Activated CD4-positive, alpha-beta T cell treated with anti-CD3 and anti-CD28 coated beads for 4 hours (primary cell): ENCODE data around the gene IL23R.
"Not testable (repeated sequence)": the region's sequence is repeated elsewhere in the genome, so short reads cannot be mapped to it uniquely, and the experiment has no call there.

Experiments used
- DNase-seq, 2 donors: peaks; one replicate each; pipeline ENCODE4 v3.0.0-alpha.2; 2020

Gene IL23R

GRCh38 chr1:67200755-67201154, 34.5 kb downstream of the IL23R start:
- DNase-seq, result no peak

GRCh38 chr1:67201891-67202290, 35.6 kb downstream of the IL23R start:
- no peak for DNase-seq

DNA sequence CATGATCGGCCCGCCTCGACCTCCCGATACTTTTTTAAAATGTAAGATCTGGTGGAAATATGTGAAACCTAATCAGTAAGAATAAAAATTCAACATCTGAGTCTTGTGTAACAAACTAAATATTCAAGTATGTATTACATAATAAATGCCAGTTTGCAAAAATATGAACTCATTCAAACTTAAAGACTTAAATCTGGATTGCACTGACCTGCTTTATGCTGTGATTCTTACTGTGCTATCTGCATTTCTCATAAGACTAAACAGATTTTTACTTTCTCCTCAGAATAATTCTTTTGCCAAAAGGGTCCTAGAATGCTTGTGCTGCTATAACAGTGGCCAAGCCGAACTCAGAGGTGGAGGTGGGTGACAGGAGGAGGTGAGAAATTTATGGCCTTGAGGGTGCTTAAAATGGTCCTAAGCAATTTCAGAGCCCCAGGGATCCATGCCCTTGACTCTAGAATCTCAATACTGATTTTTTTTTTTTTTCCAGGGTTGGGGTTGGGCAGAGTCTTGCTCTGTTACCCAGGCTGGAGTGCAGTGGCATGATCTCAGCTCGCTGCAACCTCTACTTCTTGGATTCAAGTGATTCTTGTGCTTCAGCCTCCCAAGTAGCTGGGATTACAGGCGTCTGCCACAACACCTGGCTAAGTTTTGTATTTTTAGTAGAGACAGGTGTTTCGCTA, 38.2 kb downstream of the IL23R start:
- DNase-seq, result no peak

- not testable (repeated sequence) for DNase-seq
Observed at GRCh38 chr1:67207398-67207797, 41.1 kb downstream of the IL23R start.

- DNase-seq, result no peak
Observed at GRCh38 chr1:67208217-67208616, 42.0 kb downstream of the IL23R start.

DNA sequence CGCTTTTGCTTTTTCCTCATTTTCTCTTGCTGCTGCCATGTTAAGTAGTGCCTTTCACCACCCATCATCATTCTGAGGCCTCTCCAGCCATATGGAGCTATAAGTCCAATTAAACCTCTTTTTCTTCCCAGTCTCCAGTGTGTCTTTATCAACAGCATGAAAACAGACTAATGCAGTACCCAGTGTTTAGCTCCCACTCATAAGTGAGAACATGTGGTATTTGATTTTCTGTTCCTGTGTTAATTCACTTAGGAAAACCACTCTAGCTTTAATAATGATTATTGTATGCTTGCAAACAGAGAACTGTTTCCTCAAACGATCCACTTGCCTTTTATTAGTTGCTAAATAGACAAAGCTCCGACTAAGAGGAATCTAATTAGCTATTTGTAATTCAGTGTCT, 43.3 kb downstream of the IL23R start:
- no peak for DNase-seq

DNA sequence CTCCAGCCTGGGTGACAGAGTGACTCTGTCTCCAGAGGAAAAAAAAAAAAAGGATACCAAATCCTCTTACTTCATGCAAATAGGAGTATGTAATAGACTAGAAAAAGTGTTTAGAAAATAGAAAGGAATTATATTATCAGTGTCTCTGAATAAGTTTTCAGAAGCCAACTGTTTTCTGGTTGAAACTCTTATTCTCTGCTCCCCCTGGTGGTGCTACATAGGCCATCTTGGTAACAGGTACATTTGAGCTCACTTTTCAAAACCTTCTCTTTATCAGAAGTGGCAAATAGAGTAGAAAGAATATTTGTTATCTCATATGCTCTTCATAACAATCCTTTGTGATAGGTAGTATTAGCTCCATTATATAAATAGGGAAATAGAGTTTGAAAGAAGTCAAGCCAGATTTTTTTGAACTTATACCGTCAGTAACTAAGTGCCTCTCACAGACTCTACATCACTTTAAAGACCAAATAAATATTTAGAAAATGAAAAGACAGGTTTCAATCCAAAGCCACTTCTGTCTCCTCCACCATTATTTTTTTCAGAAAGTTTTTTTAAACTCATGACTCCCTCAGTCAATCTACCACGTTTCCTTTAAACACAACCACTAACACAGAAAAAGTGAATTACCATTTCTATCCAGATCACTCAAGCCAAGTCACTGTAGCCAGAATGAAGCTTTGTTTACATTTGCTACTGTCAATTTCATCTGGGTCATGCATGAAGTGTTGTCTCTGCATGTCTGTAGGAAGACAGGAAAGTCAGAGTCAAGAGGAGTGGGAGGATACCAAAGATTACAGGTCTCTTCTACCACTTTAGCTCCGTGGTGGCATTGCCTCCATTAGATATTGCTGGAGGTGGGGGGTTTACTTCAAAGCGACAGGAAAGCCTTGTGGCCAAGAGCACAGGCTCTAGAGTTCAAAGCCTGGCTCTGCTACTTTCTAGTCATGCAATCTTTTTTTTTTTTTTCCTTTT, 45.6 kb downstream of the IL23R start:
- DNase-seq, result peak; percentile 56 to 64

GRCh38 chr1:67213164-67213563, 46.9 kb downstream of the IL23R start:
- no peak for DNase-seq

GRCh38 chr1:67213948-67214347, 47.7 kb downstream of the IL23R start:
- DNase-seq, result no peak

- peak; percentile 43 to 63 for DNase-seq
Observed at GRCh38 chr1:67214420-67215174, 48.3 kb downstream of the IL23R start.

- no peak for DNase-seq
Observed at GRCh38 chr1:67216401-67216800, 50.1 kb downstream of the IL23R start.

DNA sequence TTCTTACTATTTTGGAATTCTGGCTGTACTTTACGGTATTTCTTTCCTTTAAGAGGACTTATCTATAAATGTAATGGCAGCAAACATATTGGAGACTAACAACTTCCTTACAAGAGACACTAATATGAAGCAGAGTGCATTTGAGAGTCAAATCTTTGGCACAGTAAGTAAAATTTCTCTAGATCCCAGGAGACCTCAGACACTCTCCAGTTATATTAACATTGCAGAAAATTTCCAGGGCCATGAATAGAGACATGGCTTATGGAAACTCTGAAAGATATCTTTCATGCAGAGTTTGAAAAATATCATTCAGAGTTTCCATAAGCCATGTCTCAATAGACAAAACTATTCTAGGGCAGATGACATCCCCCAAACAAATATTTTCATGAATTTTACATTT, 51.2 kb downstream of the IL23R start:
- no peak for DNase-seq

DNA sequence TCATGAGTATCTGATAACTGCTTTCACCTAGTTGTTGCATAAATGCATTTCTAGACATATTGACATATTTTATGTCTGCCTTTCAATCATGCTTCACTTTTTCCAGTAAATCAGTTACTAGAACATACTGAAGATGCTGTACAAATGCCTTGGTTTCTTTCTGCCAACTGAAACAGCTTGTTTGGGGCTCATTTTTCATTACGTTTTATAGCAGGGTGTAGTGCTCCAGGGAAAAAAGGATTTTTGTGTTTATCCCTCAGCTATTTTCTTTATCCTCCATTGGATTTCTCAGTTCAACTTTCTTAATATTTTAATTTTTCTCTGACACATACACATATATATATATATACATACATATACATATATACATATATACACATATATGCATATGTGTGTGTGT, 51.7 kb downstream of the IL23R start:
- DNase-seq, result no peak

DNA sequence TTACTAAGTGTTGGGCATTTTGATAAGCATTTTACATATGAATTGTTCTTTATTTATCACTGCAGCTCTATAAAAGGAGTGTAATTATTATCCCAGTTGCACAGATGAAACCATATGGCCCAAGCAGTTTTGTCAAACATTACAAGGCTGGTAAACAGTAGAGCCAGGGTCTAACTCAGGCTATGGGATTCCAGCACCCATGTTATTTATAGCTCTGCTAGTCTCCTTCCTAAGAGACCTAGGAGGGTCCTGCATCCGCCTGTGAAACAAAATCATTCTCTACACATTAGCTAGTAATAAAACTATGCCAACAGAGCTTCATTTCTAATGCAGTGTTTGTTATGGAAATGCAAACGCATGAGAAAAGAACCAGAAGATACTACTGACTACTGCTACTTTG, 58.6 kb downstream of the IL23R start:
- no peak for DNase-seq

DNA sequence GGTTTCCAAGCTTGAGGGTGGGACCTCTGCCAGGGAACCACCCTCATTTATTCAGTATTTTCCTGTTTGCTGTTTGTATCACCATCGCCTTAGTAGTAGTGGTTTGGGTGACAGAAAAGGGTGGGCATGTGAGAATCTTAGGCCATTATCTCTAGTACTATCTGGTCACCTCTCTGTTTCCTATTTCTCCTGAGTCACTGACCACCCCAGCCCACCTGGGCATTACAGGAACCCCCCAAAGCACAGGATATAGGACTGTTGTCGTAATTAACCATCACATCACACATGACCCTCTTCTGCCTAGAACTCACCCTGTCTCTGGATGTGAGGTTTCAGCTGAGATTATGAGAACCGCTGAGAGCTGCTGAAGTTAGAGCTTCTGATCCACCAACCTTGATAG, 60.4 kb downstream of the IL23R start:
- DNase-seq, result no peak

GRCh38 chr1:67227196-67227595, 60.9 kb downstream of the IL23R start:
- no peak for DNase-seq

GRCh38 chr1:67228791-67229190, 62.5 kb downstream of the IL23R start:
- no peak for DNase-seq

- DNase-seq, result no peak
Observed at GRCh38 chr1:67230539-67230938, 64.3 kb downstream of the IL23R start.

DNA sequence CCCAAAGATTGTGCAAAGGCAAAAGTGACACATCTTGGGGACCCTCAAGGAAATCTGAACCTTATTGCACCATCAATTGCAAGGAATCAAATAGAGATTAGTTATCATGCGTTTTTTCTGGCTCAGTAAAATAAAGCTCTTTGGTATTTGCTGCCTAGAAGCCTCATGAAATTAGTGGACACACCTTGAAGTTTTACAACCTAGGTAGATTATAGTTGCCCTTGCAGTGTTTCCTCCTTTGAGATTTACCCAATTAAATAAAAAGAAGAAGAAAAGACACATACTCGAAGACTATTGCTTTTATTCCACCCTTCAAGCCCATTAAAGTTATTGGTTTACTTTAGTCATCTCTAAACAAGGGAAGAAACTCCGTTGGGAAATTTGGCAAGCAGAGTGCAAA, 70.0 kb downstream of the IL23R start:
- no peak for DNase-seq

- no peak for DNase-seq
Observed at GRCh38 chr1:67239738-67240137, 73.5 kb downstream of the IL23R start.

DNA sequence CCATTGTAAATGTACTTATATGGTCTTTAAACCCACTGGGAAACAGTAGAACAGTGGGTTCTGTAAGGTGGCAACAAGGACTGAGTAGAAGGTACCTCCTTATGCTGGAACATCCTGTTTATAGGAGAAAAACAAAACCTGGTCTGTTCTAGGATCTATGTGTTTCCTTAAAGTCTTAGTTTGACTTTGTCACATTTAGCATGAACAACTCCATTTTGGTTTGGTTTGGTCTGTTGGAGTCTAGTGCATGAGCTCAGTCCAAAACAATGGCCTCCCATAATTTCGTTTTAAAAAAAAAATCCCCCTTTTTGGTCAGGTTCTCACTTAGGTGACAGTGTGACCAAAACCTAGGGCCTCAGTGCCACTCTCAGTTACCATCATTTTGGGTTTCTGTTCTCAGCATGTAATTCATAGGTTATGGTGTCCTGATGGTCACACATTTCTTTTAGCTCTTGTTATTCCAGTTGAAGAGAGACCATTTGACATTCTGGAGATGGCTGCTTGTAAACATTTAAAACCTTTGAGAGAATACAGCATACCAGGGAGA, 75.0 kb downstream of the IL23R start:
- no peak for DNase-seq

GRCh38 chr1:67242016-67242415, 75.8 kb downstream of the IL23R start:
- no peak for DNase-seq

GRCh38 chr1:67250051-67250653, 83.9 kb downstream of the IL23R start:
- DNase-seq, result no peak
